Esophagus squamous epithelium (tissue), 4 donors: Measurements from ENCODE around the gene CYTL1.

Source experiments
- CTCF ChIP-seq, 6 experiments: fragments of 450-650 bp in 4 of 6; fragments of 200-600 bp in 2 of 6; sonication (generic) in 2 of 6; IDR thresholded peaks; one replicate each; pipeline ENCODE4 v1.5.1; 2016 to 2019; ENCODE audit warnings: antibody characterized with exemption in 6 of 6, mild to moderate bottlenecking in 4 of 6, moderate library complexity in 4 of 6
- POLR2A ChIP-seq, 4 donors: fragments of 450-650 bp; IDR thresholded peaks; one replicate each; pipeline ENCODE4 v1.6.1; 2017; ENCODE audit warnings: antibody characterized with exemption in 4 of 4, mild to moderate bottlenecking in 4 of 4, moderate library complexity in 3 of 4

GRCh38 chr4:5030927-5031326, 11.7 kb upstream of the CYTL1 start:
- TF ChIP-seq CTCF (IDR thresholded peaks at IDR 0.05), result no peak
- no peak for TF ChIP-seq POLR2A (IDR thresholded peaks at IDR 0.05)
